VCaP (cell line): Measurements from ENCODE around the gene NFXL1.
A peak's percentile ranks its signal among the peaks of the same experiment; 100 is the strongest.

Experiments used
- H3K27ac ChIP-seq: fragments of 450-650 bp; 2 replicates; pipeline ENCODE4 v1.5.1; 2017
- TF ChIP-seq, protein P1 (sequence below): fragments of 450-650 bp; conservative IDR thresholded peaks from 2 replicates; pipeline ENCODE4 v1.5.1; 2017; ENCODE audit warnings: mild to moderate bottlenecking, moderate library complexity

Gene NFXL1

DNA sequence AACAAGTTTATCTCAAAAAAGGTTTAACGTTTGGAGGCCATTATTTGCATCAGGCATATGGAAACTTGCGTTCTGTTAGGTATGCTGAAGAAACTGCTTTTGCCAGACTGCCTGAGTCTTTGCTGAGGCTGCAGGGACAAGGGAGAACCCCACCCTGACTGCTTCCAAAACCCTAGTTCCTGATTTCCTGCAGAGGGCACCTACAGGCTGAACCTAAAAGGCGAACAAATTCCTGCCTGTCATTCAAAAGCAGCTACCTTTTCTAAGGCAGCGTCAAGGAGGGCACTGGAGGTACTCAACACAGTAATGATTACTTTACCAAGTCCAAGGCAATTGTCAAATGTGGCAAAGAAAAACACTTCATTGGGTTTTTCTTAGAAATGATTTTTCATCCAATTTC lies 75.9 kb downstream of the NFXL1 start:
- TF ChIP-seq, protein P1, sequence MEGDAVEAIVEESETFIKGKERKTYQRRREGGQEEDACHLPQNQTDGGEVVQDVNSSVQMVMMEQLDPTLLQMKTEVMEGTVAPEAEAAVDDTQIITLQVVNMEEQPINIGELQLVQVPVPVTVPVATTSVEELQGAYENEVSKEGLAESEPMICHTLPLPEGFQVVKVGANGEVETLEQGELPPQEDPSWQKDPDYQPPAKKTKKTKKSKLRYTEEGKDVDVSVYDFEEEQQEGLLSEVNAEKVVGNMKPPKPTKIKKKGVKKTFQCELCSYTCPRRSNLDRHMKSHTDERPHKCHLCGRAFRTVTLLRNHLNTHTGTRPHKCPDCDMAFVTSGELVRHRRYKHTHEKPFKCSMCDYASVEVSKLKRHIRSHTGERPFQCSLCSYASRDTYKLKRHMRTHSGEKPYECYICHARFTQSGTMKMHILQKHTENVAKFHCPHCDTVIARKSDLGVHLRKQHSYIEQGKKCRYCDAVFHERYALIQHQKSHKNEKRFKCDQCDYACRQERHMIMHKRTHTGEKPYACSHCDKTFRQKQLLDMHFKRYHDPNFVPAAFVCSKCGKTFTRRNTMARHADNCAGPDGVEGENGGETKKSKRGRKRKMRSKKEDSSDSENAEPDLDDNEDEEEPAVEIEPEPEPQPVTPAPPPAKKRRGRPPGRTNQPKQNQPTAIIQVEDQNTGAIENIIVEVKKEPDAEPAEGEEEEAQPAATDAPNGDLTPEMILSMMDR = no peak
- H3K27ac ChIP-seq = no peak overlapping the region

- peak within 1 kb of the TSS; percentile 54; the same call in 1 of the 2 replicates for H3K27ac ChIP-seq
These were observed 76.5 kb downstream of the NFXL1 start, which contains the start of gene CORIN for GRCh38 chr4:47837908-47838294. TSS of gene CORIN (minus strand) at chr4:47838067. CDS start at chr4:47837949, 118 bp downstream.

DNA sequence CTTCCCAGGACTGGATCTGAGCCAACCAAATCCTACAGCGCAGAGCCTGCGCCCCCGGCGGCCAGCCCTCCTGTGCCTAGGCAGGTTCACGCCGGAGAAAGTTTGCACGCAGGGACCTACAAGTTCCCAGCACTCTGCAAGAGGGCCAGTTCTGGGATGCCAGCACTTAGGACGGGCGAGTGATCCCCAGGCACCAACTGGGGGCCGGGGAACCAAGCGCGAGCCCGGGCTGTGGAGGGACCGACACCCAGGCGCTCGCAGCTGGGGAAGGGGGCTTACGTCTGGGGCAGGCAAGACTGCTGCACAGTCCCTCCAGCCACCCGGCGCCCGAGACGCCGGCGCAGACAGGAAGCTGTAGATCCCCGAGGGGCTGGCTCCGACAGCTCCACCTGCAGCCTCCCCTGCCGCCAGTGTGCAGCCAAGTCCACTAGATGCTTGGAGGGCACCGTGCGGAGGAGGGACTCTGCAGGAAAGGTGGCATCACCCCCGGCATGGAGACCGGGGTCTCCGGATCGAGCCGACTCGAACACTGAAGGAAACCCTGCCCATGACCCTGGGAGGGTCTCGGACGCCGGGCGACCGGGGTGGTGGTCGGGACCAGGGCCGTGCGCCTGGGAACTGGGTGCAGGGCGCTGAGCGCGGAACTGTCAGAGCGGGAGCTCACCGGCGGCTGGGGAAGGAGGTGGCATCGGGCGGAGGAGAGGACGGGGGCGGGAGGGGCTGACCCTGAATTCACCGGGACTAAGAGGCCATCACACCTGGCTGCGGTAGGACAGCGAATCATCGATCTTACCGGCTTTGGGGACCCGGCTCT lies 77.1 kb downstream of the NFXL1 start:
- TF ChIP-seq, protein P1 = no peak
- peak overlapping the region; percentile 54; the same call in 1 of the 2 replicates for H3K27ac ChIP-seq

More at GRCh38 chr4:47837908-47838294, 76.5 kb downstream of the NFXL1 start, which contains the start of gene CORIN:
- TF ChIP-seq, protein P1 = no peak

DNA sequence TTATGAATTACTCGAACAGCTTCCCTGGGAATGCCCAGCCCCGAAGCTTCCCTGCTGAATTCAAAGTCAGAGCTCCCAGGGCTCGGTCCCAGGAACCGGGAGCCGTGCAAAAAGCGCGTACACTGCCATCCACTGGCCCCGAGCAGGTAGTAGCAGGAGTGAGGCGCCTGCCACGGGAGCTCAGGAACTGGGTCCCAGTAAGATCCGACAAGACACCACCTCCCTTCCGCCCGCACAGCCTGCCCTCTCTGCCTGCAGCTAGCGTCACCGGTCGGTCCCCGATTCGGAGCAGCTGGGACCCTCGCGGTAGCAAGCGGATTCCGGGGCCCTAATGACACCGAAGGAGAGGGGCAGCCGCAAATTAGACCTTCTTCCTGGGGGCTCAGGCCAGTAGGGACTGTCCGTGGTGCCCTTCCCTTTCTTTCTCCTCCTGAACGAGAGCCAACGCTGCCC lies 77.7 kb downstream of the NFXL1 start:
- H3K27ac ChIP-seq = peak overlapping the region; percentile 54; the same call in 1 of the 2 replicates
- TF ChIP-seq, protein P1 = peak; percentile 95

DNA sequence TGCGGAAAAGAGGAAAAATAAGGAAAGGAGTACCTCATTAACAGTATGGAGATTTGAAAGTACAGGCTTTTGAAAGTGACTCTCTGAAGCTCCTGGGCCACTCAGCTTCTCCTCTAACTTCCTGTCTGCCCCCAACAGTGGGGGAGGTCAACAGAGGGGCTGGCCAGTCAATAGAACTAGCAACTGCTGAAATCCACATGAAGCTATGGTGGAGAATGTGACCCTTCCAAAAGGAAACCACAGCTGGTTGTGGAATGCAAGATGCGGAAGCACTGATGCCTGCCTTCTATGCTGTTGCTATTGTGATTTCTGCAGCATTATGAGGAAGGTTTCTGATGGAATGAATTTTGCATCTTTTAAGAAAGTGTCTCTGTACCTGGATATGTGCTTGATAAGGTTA lies 78.9 kb downstream of the NFXL1 start:
- TF ChIP-seq, protein P1 = no peak
- no peak overlapping the region for H3K27ac ChIP-seq

DNA sequence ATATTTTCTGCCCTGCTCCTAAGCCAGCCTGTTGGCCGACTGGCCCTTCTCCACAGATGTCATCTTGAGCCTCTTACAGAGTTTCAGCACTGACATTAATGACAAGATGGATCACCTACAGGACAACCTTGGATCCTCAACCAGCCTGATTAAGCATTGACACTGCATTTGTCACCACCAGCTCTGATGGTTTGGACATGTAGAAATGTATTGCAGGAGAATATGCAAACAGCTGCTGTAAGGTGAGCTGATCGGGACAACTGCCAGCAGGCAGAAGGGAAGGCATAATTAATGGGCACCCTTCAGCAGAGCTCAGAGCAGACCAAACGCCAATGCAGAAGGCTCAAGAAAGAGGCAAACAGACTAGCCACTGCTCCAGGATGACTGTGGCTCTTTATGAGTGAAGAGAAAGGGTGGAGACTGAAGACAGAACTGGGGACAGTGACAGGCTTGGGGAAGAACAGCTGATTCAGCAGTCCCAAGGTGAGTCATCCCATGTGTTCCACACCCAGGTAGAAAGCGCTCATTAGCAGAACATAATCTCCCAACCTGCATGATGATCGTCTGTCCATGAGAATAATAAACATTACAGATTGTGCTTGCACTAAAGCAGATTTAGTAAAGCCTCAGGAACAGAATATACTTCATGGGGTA lies 83.2 kb downstream of the NFXL1 start:
- TF ChIP-seq, protein P1 = no peak
- no peak overlapping the region for H3K27ac ChIP-seq

DNA sequence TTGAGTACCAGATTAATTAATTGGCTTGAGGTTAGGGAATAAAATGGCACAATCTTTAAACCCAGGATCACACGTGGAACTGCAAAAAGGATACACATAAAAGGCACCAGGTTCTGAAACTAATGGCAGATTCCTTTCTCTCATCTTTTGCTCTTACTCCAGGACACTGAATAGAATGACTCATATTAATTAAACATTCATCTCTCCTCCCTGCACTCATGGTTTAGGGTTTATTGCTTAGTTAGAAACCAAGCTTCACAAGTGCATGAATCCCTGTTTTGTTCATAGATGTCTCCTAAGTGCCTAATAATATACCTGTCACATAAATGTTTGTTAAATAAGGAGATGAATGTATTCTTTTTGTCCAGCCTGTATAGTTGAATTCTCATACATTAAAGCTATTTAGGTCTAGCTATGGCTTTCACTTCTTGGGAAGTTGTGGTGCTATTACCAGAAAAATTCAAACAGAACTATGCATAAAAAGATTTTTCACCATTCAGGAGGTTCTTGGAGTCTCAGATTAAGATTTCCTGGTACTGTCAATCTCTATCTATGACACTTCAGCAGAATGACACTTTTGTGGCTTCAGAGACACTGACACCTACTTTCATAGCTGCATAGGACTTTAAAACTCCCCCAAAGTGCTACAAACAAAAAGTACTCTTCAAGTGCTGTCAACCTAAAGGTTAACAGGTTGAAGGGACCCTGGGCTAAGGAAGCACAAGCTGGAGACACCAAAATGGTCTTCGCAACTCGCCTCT lies 83.9 kb downstream of the NFXL1 start:
- no peak overlapping the region for H3K27ac ChIP-seq
- TF ChIP-seq, protein P1 = no peak
